ENCODE measurements around the gene RRM2.

Gene RRM2

GRCh38 chr2:10179422-10179821 is 56.9 kb downstream of the RRM2 start:
- no peak overlapping the region for H3K9ac ChIP-seq (ENCODE audit: low read length)
- no peaks in the 10 kb centered on the region for H3K9me3 ChIP-seq (replicated peaks; ENCODE audit: insufficient read depth, low read length)
- H3K4me3 ChIP-seq (ENCODE audit: low read length), result no peak overlapping the region
- DNase-seq, result no peak
- H3K27me3 ChIP-seq (replicated peaks; ENCODE audit: insufficient read depth, low read length), result no peaks in the 10 kb centered on the region
- no peaks in the 10 kb centered on the region for H3K36me3 ChIP-seq (replicated peaks; ENCODE audit: insufficient read depth, low read length)
- H3K79me2 ChIP-seq (ENCODE audit: low read length), result no peaks in the 10 kb centered on the region
- no peaks in the 10 kb centered on the region for H3F3A ChIP-seq (ENCODE audit: insufficient read depth, low read length)
- no peaks in the 10 kb centered on the region for H3K9me2 ChIP-seq (replicated peaks; ENCODE audit: insufficient read depth, low read length)
- H3K27ac ChIP-seq (ENCODE audit: low read length), result no peak overlapping the region
- no peak overlapping the region for H2AFZ ChIP-seq (ENCODE audit: low read length)
- no peaks in the 10 kb centered on the region for H3K4me1 ChIP-seq (ENCODE audit: low read length)
- H3K4me2 ChIP-seq (ENCODE audit: low read depth, low read length), result no peak overlapping the region
- no peaks in the 10 kb centered on the region for H4K20me1 ChIP-seq (ENCODE audit: insufficient read depth, low read length)
- TF ChIP-seq CTCF (IDR thresholded peaks at IDR 0.05; ENCODE audit: low read length) (no peak), EZH2 (optimal IDR thresholded peaks at IDR 0.05; ENCODE audit: low read depth, low read length) (no peak), EZH2phosphoT487 (IDR thresholded peaks at IDR 0.05; ENCODE audit: low read length) (no peak)

GRCh38 chr2:10180229-10180628 is 57.7 kb downstream of the RRM2 start:
- H3K27me3 ChIP-seq (replicated peaks; ENCODE audit: insufficient read depth, low read length), result no peaks in the 10 kb centered on the region
- H3K9me3 ChIP-seq (replicated peaks; ENCODE audit: insufficient read depth, low read length), result no peaks in the 10 kb centered on the region
- H3F3A ChIP-seq (ENCODE audit: insufficient read depth, low read length), result no peaks in the 10 kb centered on the region
- TF ChIP-seq CTCF (IDR thresholded peaks at IDR 0.05; ENCODE audit: low read length) (no peak), EZH2 (optimal IDR thresholded peaks at IDR 0.05; ENCODE audit: low read depth, low read length) (no peak), EZH2phosphoT487 (IDR thresholded peaks at IDR 0.05; ENCODE audit: low read length) (no peak)
- no peak overlapping the region for H3K4me3 ChIP-seq (ENCODE audit: low read length)
- H3K79me2 ChIP-seq (ENCODE audit: low read length), result no peaks in the 10 kb centered on the region
- no peak overlapping the region for H3K27ac ChIP-seq (ENCODE audit: low read length)
- no peaks in the 10 kb centered on the region for H3K9me2 ChIP-seq (replicated peaks; ENCODE audit: insufficient read depth, low read length)
- no peak for DNase-seq
- H4K20me1 ChIP-seq (ENCODE audit: insufficient read depth, low read length), result no peaks in the 10 kb centered on the region
- H3K4me2 ChIP-seq (ENCODE audit: low read depth, low read length), result no peak overlapping the region
- no peak overlapping the region for H3K9ac ChIP-seq (ENCODE audit: low read length)
- H3K36me3 ChIP-seq (replicated peaks; ENCODE audit: insufficient read depth, low read length), result no peaks in the 10 kb centered on the region
- H3K4me1 ChIP-seq (ENCODE audit: low read length), result no peaks in the 10 kb centered on the region
- H2AFZ ChIP-seq (ENCODE audit: low read length), result no peak overlapping the region

All from MM.1S (cell line).